HG02852 (cell line): ENCODE results near the gene RNF212B.
"Not testable (repeated sequence)": the region's sequence is repeated elsewhere in the genome, so short reads cannot be mapped to it uniquely, and the experiment has no call there.

Experiments used
- ATAC-seq: cut with Tn5 transposase; IDR thresholded peaks from one replicate; pipeline ENCODE4 v1.9.1; 2021; ENCODE audit warnings: mild to moderate bottlenecking, moderate library complexity; ENCODE audit not compliant: unreplicated experiment

The RNF212B gene, protein sequence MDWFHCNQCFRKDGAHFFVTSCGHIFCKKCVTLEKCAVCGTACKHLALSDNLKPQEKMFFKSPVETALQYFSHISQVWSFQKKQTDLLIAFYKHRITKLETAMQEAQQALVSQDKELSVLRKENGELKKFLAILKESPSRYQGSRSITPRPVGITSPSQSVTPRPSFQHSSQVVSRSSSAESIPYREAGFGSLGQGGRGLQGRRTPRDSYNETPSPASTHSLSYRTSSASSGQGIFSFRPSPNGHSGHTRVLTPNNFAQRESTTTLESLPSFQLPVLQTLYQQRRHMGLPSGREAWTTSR

DNA sequence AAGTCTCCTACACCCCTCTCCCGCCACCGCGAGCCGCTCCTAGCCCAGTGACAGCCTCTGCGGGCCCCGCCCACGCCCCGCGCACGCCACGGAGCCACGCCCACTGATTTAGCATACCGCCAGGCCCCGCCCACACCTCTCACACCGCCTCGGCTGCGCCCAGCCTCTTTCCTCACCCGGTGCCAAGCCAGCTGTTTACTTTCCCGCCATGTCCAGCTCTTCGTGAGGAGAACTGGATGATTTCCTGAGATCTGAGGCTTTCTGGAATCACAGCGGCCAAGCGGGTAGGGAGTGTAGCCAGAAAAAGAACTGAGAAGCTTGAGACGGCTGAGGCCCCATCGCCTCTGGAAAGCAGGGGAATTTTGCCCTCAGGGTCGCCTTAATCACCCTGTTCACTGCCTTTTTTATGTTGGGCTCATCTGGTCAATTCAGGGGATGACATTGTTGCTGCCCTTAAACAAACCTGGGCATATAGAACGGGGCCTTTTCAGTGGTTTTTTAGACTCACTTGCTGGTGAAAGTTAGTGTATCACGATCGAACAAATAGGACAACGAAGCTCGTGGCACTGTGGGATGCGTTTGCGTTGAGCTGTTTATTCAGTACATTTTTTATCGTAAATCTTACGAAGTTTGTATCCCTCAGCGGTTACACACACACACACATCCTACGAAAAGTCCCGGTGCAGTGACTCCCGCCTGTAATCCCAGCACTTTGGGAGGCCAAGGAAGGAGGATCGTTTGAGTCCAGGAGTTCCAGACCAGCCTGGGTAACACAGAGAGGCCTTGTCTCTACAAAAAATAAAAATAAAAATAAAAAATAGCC lies at the start of gene RNF212B:
RNF212B (plus strand) TSS at position 165 of the 823 bp plus-strand sequence. CDS start 2,410 bp downstream, outside the sequence.
- peak; percentile 55 for ATAC-seq

DNA sequence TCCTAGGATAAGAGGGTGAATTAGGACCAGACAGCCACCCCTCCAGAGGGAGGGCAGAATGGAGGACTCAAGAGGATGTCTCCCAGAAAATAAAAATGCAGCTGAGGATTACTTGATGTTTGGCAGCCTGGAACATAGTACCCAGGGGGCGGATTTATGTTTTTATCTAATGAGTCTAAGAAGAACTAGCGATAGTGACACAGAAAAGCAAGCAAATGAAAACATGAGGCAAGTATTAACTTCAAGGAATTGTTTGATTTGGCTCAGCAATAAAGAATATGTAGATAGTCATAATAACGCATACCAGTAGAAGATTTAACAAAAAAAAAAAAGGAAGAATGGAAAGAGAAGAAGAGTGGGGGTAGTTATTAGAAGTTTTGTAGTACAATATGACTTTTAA lies 44.3 kb upstream of the RNF212B start:
- ATAC-seq: no peak

DNA sequence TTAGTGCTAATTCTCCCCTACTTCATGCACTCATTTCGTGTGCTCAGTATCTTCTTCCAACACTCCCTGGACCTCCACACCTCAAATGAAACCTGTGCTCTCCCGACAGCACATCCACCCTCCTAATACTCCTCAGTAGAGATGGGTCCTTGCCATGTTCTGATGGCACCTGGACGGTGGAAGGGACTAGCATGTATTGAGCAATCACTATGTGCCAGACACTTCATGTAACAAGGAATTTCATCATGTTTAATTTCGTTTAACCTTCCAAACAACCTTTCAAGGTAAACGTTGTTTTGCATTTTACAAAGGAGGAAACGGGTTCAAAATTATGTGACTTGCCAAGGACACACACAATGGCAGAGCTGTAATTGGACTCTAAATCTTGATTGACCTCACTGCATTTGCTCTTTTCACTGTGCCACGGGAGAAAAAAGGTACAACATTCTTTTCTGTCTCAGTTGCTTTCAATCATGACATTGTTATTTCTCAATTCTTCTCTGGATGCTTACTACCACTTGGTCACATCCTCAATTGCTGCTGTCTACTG lies 42.1 kb upstream of the RNF212B start:
- ATAC-seq: no peak

DNA sequence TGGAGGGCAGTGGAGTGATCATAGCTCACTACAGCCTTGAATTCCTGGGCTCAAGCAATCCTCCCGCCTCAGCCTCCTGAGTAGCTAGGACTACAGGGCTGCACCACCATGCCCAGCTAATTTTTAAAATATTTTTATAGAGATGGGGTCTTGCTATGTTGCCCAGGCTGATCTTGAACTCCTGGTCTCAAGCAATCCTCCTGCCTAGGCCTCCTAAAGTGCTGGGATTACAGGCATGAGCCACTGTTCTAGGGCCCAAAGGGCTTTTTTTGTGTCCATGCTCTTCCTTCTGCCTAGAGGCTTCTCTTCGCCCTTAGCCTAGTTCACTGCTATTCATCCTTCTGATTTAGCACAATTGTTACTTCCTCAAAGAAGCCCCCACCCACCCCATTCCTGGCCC lies 41.2 kb upstream of the RNF212B start:
- not testable (repeated sequence) for ATAC-seq

DNA sequence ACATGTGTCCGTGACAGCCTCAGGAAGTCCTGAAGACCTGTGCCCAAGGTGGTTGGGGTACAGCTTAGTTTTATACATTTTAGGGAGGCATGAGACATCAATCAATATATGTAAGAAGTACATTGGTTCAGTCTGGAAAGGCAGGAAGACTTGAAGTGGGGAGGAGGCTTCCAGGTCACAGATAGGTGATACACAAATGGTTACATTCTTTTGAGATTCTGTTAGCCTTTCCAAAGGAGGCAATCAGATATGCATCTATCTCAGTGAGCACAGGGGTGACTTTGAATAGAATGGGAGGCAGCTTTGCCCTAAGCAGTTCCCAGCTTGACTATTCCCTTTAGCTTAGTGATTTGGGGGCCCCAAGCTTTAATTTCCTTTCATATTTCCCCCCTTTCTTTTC lies 38.6 kb upstream of the RNF212B start:
- not testable (repeated sequence) for ATAC-seq

DNA sequence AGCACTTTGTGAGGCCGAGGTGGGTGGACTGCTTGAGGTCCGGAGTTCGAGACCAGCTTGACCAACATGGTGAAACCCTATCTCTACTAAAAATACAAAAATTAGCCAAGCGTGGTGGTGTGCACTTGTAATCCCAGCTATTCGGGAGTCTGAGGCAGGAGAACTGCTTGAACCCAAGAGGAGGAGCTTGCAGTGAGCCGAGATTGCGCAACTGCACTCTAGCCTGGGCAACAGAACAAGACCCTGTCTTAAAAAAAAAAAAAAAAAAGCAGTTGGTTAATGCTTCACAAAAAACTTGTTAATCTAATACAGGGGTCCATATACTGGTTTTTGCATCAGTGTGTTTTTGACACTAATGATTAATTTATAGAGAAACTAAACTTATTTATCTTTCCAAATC lies 35.7 kb upstream of the RNF212B start:
- no peak for ATAC-seq

DNA sequence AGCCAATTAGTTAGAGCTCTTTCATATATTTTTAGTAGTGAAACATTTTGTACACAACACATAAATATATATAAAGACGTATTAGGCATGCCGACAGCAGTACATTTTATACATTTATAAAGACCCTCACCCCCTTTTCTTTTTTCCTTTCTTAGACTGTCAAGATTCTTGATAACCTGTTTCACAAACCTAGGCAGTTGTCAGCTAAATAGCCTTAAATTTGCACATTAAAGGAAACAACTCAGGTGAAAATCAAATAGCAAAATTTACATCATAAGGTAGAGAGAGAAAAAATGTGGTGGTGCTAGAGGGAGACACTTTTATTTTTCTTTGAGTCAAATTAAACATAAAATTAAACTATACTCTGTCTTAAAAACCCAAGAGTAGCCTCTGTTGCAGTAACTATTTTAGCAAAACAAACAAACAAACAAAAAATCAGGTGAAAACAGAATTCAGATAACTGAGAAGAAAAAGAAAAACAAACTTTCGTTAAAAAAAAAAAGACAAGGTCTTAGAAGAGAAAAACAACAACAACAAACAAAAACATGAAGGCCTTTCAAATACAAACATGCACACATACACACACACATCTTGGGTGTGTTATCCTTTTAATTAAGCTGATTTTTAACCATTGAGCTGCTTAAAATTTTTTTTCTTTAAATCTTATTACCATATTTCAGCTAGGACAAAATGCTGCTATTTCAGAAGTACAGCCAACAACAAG lies 31.2 kb upstream of the RNF212B start:
- no peak for ATAC-seq

DNA sequence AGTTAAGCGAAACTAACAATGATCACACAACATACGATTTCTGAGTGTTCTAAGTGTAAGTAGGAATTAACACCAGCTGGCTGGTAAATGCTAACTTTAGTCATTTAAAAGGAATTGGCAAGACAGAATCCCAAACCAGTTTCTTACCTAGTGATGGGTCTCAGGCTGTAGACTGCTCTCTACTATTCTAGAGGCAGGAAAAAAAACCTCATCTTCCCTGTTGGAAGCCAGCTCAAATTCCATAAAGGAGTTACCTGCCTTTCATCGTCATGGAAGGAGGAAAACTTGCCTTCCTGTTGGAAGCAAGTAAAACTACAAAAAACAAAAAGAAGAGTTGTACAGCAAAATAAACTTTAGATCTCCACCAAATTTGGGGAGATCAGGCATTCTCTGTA lies 30.6 kb upstream of the RNF212B start:
- no peak for ATAC-seq

DNA sequence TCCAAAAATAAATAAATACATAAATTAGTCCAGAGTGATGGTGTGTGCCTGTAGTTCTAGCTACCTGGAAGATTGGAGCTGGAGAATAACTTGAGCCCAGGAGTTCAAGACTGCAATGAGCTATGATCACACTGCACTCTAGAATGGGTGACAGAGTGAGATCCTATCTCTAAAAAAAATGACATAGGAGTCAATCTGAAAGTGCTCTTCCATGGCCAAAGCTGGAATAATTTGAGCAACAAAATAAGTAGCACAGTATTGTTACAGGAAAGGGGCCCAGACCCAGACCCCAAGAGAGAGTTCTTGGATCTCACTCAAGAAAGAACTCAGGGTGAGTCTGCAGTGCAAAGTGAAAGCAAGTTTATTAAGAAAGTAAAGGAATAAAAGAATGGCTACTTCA lies 29.4 kb upstream of the RNF212B start:
- no peak for ATAC-seq

DNA sequence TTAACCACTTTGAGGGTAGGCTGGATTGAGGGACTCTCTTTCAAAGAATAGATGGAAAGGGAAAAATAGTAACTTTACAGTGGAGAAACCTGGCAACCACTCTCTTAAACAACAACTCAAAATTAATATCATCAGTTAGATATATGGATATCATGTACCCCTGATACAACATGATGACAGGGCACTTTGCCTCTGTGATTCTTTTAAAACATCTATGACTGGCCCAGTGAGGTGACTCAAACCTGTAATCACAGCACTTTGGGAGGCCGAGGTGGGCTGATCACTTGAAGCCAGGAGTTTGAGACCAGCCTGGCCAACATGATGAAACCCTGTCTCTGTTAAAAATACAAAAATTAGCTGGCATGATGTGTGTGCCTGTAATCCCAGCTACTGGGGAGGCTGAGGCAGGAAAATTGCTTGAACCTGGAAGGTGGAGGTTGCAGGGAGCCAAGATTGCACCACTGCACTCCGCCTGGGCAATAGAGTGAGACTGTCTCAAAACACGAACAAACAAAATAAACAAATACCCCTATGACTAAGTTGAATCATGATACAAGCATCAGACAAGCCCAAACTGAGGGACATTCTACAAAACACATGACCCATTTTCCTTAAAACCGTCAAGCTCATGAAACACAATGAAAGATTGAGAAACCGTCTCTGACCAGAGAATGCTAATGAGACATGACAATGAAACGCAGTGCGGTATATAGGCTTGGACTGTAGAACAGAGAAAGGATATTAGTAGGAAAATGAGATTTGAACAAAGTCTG lies 27.9 kb upstream of the RNF212B start:
- no peak for ATAC-seq

DNA sequence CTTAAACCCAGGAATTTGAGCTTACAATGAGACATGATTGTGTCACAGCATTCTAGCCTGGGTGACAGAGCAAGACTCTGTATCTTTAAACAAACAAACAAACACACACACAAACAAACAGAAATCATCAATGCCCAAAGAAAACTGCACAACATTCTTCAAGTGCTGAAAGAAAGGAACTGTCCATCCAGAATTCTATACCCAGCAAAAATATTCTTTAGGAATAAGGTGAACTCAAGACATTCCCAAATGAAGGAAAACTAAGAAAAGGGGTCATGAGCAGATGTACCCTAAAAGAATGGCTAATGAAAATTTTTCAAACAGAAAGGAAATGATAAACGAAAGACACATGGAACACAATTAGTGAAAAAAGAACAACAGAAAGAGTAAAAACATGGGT lies 22.3 kb upstream of the RNF212B start:
- no peak for ATAC-seq

DNA sequence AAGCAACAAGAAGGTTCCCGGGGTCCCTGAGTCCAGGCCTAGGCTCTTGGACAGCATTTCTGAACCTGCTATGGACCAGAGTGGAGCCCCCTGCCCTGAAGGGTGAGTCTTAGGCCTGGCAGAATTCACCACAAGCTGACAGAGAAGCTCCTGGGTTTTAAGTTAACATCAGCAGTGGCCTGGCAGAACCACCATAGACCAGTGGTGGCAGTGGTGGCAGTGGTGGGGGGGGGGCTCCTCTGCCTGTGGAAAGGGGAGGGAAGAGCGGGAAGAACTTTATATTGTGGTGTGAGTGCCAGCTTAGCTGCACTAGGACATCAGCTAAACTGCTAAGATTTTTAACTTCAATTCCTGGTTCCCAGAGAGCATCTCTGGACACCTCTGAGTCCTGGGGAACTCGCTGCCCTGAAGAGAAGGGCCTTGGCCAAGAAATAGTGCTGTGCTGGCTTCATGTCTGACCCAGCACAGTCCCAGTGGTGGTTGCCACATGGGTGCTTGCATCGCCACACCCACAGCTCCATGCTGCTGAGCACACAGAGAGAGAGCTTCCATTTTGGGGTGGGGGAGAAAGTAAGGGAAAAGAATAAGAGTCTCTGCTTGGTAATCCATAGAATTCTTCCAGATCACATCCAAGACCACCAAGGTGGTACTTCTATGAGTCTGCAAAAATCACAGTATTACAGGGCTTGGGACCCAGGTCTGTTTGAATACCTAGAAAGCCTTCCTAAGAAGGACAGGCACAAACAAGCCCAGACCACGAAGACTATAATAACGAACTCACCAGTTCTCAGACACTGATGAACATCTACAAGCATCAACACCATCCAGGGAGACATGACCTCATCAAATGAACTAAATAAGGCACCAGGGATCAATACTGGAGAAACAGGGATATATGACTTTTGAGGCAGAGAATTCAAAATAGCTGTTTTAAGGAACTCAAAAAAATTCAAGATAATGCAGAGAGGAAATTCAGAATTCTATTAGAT lies 20.4 kb upstream of the RNF212B start:
- no peak for ATAC-seq

DNA sequence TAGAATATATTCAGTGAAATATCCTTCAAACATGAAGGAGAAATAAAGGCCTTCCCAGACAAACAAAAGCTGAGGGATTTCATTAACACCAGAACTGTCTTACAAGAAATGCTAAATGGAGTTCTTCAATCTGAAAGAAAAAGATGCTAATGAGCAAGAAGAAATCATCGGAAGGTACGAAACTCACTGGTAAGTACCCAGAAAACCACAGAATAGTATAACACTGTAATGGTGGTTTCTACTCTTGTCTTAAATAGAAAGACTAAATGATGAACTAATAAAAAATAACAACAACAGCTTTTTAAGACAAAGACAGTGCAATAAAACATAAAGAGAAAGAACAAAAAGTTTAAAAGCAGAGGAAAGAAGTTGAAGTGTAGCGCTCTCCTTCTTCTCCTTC lies 18.7 kb upstream of the RNF212B start:
- no peak for ATAC-seq

DNA sequence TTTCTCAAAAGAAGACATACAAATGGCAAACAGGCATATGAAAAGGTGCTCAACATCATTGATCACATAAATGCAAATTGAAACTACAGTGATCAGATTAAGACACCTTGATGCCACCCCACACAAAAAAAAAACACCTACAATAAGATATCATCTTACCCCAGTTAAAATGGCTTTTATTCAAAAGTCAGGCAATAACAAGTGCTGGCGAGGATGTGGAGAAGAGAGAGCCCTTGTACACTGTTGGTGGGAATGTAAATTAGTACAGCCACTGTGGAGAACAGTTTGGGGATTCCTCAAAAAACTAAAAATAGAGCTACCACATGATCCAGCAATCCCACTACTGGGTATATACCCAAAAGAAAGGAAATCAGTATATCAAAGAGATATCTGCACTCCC lies 12.8 kb upstream of the RNF212B start:
- not testable (repeated sequence) for ATAC-seq

DNA sequence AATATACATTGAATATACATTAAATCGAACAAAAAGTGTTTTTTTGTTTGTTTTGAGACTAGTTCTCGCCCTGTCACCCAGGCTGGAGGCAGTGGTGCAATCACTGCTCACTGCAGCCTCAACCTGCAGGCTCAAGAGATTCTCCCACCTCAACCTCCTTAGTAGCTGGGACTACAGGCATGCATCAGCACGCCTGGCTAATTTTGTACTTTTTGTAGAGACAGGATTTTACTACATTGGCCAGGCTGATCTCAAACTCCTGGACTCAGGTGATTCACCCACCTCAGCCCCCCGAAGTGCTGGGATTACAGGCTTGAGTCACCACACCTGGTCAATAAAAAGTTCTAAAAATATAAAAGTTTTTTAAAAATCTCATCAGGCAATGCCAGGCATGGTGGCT lies 10.2 kb upstream of the RNF212B start:
- no peak for ATAC-seq

DNA sequence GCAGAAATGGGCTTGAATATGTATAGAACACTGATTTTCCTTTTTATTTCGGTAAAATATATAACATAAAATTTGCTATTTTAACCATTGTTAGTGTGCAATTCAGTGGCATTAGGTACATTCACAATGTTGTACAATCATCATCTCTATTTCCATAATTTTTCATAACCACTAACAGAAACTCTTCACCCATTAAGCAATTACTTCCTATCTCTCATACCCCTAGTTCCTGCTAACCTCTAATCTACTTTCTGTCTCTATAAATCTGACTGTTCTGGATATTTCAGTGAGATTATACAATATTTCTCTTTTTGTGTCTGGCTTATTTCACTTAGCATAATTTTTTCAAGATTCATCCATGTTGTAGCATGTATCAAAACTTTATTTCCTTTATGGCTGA lies 8.9 kb upstream of the RNF212B start:
- ATAC-seq: no peak

DNA sequence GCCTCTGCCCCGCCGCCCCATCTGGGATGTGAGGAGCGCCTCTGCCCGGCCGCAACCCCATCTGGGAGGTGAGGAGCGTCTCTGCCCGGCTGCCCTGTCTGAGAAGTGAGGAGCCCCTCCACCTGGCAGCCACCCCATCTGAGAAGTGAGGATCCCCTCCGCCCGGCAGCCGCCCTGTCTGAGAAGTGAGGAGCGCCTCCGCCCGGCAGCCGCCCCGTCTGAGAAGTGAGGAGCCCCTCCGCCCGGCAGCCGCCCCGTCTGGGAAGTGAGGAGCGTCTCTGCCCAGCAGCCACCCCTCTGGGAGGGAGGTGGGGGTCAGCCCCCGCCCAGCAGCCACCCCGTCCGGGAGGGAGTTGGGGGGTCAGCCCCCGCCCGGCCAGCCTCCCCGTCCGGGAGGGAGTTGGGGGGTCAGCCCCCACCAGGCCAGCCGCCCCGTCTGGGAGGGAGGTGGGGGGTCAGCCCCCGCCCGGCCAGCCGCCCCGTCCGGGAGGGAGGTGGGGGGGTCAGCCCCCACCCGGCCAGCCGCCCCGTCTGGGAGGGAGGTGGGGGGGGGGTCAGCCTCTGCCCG lies 5.4 kb upstream of the RNF212B start:
- not testable (repeated sequence) for ATAC-seq

DNA sequence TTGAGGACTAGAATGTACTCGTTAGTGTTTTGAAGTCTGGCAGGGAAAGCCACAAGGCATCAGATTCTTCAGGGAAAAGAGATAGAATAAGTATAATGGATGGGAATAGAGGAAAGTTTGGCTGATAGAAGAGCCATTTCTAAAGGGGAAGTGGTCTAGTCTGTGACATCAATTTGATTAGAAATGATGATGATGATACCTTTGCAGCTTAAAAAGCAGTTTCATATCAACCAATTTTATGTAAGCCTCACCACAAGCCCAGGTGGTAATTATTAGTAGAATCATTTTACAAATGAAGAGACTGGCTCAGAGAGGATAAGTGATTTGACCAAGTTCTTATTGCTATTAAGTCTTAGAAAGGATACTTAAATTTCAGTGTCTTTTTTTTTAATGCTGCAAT lies 2.9 kb downstream of the RNF212B start:
- ATAC-seq: no peak

DNA sequence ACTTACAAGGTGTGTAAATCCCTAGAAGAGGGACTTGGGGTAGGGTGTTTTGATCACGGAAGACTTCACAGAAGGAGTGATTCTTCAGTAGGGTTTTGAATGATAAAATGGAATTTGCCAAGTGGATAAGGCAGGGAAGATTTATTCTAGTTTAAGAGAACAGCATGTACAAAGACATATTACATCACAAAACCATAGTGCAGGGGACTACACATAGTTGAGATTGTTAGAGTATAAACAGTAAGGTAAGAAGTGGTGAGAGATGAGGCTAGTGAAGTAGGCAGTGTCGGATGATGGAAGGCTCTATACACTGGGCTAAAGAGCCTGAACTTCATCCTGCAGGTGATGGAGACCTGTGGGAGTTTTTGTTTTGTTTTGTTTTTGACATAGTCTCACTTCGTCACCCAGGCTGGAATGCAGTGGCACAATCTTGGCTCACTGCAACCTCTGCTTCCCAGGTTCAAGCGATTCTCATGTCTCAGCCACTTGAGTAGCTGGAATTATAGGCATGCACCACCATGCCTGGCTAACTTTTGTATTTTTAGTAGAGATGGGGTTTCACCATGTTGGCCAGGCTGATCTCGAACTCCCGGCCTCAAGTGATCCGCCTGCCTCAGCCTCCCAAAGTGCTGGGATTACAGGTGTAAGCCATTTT lies 3.5 kb downstream of the RNF212B start:
- ATAC-seq: not testable (repeated sequence)
